ENCODE results near the gene ETV6. TPM values are rescaled to one million over a fixed set of nuclear protein-coding genes. Genes with fewer than 3 reads are reported as not detected.

Gene ETV6
- total RNA-seq, 1 experiment from 2014 or later = 17.2 TPM

DNA sequence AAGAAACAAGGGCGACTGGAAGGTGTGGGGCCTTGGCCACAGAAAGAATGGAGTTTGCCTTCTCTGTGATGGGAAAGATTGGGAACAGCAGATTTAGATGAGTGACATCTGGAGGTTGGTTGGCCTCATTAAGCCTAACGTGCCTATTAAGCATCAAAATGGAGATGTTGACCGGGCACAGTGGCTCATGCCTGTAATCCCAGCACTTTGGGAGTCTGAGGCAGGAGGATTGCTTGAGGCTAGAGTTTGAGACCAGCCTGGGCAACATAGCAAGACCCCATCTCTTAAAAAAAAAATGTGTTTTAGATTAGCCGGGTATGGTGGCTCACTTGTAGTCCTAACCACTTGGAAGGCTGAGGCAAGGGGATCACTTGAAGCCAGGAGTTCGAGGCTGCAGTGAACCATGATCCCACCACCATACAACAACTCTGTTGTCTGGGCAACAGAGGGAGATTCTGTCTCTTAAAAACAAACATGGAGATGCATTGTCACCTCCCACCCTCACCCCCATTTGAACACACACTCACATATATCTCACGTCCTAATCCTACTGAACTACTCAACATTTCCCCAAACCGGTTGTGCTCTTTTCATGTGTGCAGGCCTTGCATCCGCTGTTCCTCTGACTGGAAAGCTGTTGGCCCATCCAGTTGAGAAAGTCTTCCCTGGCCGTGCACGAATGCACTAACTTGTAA lies 172.1 kb downstream of the ETV6 start:
- Histone ChIP-seq H3K36me3 (ENCODE audit: control insufficient read depth, insufficient read depth, low read length) (no peaks in the 10 kb centered on the region), H3K4me3 (ENCODE audit: low read depth in 2 of 2, low read length in 2 of 2) (no peak overlapping the region), H3K27ac (ENCODE audit: low read length) (no peak overlapping the region), H3K27me3 (ENCODE audit: control insufficient read depth, insufficient read depth, low read length) (no peaks in the 10 kb centered on the region), H3K9me3 (ENCODE audit: control insufficient read depth, insufficient read depth, low read depth, low read length) (no peaks in the 10 kb centered on the region), H3K4me1 (ENCODE audit: control insufficient read depth, insufficient read depth, low read length) (peaks cover 4% of the 10 kb centered on the region; the same call in 1 of the 2 replicates)
- no peak for ATAC-seq
- TF ChIP-seq, protein P1, sequence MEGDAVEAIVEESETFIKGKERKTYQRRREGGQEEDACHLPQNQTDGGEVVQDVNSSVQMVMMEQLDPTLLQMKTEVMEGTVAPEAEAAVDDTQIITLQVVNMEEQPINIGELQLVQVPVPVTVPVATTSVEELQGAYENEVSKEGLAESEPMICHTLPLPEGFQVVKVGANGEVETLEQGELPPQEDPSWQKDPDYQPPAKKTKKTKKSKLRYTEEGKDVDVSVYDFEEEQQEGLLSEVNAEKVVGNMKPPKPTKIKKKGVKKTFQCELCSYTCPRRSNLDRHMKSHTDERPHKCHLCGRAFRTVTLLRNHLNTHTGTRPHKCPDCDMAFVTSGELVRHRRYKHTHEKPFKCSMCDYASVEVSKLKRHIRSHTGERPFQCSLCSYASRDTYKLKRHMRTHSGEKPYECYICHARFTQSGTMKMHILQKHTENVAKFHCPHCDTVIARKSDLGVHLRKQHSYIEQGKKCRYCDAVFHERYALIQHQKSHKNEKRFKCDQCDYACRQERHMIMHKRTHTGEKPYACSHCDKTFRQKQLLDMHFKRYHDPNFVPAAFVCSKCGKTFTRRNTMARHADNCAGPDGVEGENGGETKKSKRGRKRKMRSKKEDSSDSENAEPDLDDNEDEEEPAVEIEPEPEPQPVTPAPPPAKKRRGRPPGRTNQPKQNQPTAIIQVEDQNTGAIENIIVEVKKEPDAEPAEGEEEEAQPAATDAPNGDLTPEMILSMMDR (IDR thresholded peaks at IDR 0.05) = no peak
- TF ChIP-seq POLR2AphosphoS5 (IDR thresholded peaks at IDR 0.05; ENCODE audit: low read depth, low read length) (no peak), TCF7L2 (IDR thresholded peaks at IDR 0.05; ENCODE audit: low read depth, low read length) (no peak), SIN3A (IDR thresholded peaks at IDR 0.05; ENCODE audit: borderline replicate concordance, insufficient read depth, low read depth, low read length) (no peak)
- TF ChIP-seq, protein P2, sequence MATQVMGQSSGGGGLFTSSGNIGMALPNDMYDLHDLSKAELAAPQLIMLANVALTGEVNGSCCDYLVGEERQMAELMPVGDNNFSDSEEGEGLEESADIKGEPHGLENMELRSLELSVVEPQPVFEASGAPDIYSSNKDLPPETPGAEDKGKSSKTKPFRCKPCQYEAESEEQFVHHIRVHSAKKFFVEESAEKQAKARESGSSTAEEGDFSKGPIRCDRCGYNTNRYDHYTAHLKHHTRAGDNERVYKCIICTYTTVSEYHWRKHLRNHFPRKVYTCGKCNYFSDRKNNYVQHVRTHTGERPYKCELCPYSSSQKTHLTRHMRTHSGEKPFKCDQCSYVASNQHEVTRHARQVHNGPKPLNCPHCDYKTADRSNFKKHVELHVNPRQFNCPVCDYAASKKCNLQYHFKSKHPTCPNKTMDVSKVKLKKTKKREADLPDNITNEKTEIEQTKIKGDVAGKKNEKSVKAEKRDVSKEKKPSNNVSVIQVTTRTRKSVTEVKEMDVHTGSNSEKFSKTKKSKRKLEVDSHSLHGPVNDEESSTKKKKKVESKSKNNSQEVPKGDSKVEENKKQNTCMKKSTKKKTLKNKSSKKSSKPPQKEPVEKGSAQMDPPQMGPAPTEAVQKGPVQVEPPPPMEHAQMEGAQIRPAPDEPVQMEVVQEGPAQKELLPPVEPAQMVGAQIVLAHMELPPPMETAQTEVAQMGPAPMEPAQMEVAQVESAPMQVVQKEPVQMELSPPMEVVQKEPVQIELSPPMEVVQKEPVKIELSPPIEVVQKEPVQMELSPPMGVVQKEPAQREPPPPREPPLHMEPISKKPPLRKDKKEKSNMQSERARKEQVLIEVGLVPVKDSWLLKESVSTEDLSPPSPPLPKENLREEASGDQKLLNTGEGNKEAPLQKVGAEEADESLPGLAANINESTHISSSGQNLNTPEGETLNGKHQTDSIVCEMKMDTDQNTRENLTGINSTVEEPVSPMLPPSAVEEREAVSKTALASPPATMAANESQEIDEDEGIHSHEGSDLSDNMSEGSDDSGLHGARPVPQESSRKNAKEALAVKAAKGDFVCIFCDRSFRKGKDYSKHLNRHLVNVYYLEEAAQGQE (IDR thresholded peaks at IDR 0.05; ENCODE audit: insufficient read depth in 1 of 2, low read depth in 2 of 2, low read length in 1 of 2) = no peak
- DNase-seq (ENCODE audit: low read depth, low spot score) = no peak
- CTCF ChIA-PET = no interaction called here
- intact Hi-C loops (cut with micrococcal nuclease; ENCODE audit: unreplicated experiment) (no loop called here), in situ Hi-C loops (cut with HindIII; ENCODE audit: low pct_unique_long_range_greater_than_20kb, low sequenced_read_pairs) (no loop called here)
- POLR2A ChIA-PET = no interaction called here
- no TSS peak for BruUV-seq (replicated peaks)

DNA sequence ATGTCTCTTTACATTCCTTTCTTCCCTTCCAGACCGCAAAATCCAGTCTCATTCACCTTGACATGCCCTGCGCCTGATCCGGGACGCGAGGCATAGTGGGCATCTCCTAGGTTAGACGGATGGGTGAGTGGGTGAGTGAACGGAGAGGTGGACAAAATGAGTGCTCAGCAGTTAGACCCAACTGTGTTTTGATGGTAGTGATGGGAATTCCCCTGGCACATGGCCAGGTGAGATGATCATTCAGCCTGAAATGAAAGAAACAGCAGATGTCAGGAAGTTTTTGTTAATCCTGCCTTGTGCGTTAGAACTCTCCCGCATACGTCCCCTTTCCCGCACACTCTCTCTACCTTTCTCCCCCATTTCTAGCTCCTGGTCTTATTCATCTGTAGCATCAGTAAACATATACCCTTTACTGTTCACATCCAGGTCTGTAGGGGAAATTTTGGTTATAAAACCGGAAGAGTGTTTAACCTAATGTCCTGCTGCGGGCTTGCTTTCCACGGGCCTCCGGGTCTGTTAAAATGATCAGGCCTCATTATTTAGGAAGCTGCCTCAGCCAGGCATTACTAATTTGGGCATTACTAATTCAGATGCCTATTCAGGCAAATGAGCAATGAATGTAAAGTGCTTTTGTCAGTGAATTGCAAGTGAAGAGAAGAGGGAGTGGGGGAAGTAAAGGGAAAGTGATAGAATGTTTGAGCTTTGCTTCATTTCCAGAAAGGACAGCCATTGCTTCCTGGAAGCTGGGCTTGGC lies 172.8 kb downstream of the ETV6 start:
- Histone ChIP-seq H3K9me3 (ENCODE audit: control insufficient read depth, insufficient read depth, low read depth, low read length) (no peaks in the 10 kb centered on the region), H3K27me3 (ENCODE audit: control insufficient read depth, insufficient read depth, low read length) (no peaks in the 10 kb centered on the region), H3K27ac (ENCODE audit: low read length) (no peak overlapping the region), H3K4me1 (ENCODE audit: control insufficient read depth, insufficient read depth, low read length) (peaks cover 4% of the 10 kb centered on the region; the same call in 1 of the 2 replicates), H3K36me3 (ENCODE audit: control insufficient read depth, insufficient read depth, low read length) (no peaks in the 10 kb centered on the region), H3K4me3 (ENCODE audit: low read depth in 2 of 2, low read length in 2 of 2) (no peak overlapping the region)
- in situ Hi-C loops (cut with HindIII; ENCODE audit: low pct_unique_long_range_greater_than_20kb, low sequenced_read_pairs) = no loop called here
- ChIA-PET POLR2A (no interaction called here), CTCF (no interaction called here)
- ATAC-seq (no peak), DNase-seq (ENCODE audit: low read depth, low spot score) (no peak)
- intact Hi-C loops (cut with micrococcal nuclease; ENCODE audit: unreplicated experiment) = no loop called here
- BruUV-seq (replicated peaks) = no TSS peak
- no peak for TF ChIP-seq SIN3A (IDR thresholded peaks at IDR 0.05; ENCODE audit: borderline replicate concordance, insufficient read depth, low read depth, low read length)
- TF ChIP-seq, protein P2 (IDR thresholded peaks at IDR 0.05; ENCODE audit: insufficient read depth in 1 of 2, low read depth in 2 of 2, low read length in 1 of 2) = no peak
- TF ChIP-seq, protein P1 (IDR thresholded peaks at IDR 0.05) = no peak
- no peak for TF ChIP-seq TCF7L2 (IDR thresholded peaks at IDR 0.05; ENCODE audit: low read depth, low read length)
- TF ChIP-seq POLR2AphosphoS5 (IDR thresholded peaks at IDR 0.05; ENCODE audit: low read depth, low read length) = no peak

All from Panc1 (cell line).